Measurements from ENCODE around the gene C6orf52. TPM values are rescaled to one million over a fixed set of nuclear protein-coding genes. Genes with fewer than 3 reads are reported as not detected.

The C6orf52 gene
- total and polyA plus RNA-seq, 7 experiments from 2014 or later = 1.1 to 1.9 (median 1.2) TPM; not detected in 3

DNA sequence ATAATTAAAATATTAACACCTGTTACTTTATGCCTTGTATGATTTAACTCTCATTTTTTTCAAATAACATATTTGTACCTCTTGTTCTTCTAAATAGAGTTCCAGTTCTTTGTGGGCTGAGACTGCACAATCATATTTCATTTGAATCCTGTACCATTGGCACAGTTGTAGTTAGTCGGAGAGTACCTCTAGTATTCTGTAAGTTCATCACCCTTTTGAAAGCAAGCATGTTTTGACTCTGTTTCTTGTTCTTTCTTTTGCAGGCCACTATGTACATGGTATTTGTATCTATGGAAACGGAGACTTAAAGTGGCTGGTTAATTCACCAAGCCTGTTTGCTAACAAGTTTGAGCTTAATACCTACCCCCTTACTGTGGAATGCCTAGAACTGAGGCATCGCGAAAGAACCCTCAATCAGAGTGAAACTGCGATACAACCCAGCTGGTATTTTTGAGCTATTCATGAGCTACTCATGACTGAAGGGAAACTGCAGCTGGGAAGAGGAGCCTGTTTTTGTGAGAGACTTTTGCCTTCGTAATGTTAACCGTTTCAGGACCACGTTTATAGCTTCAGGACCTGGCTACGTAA lies 68.2 kb downstream of the C6orf52 start:
- ATAC-seq (no peak), DNase-seq (no peak)
- Mint-ChIP-seq H3K9me3 (peaks cover 0 to 5% (median 2%) of the 10 kb centered on the region in 11 donors), H3K27me3 (no peaks in the 10 kb centered on the region), H3K36me3 (peaks cover 9 to 57% (median 43%) of the 10 kb centered on the region in 5 donors), H3K4me3 (no peak overlapping the region), H3K27ac (no peak overlapping the region), H3K4me1 (peaks cover 0 to 3% (median 0%) of the 10 kb centered on the region in 7 donors)
- Histone ChIP-seq H3K27me3 (ENCODE audit: control insufficient read depth in 2 of 2, insufficient read depth in 2 of 2, low read length in 2 of 2) (no peaks in the 10 kb centered on the region), H3K36me3 (ENCODE audit: control insufficient read depth in 2 of 3, insufficient read depth in 3 of 3, low read length in 3 of 3) (peaks cover 0 to 12% (median 0%) of the 10 kb centered on the region in 3 experiments), H3K4me3 (ENCODE audit: low read length) (no peak overlapping the region), H3K9me3 (ENCODE audit: control insufficient read depth in 2 of 3, low read length in 3 of 3) (no peaks in the 10 kb centered on the region), H3K27ac (ENCODE audit: low read depth, low read length) (no peak overlapping the region), H3K4me1 (ENCODE audit: control insufficient read depth in 2 of 2, insufficient read depth in 2 of 2, low read length in 2 of 2) (no peaks in the 10 kb centered on the region)
- ChIA-PET POLR2A (no interaction called here), CTCF (no interaction called here)
- intact Hi-C loops (cut with micrococcal nuclease) = no loop called here

DNA sequence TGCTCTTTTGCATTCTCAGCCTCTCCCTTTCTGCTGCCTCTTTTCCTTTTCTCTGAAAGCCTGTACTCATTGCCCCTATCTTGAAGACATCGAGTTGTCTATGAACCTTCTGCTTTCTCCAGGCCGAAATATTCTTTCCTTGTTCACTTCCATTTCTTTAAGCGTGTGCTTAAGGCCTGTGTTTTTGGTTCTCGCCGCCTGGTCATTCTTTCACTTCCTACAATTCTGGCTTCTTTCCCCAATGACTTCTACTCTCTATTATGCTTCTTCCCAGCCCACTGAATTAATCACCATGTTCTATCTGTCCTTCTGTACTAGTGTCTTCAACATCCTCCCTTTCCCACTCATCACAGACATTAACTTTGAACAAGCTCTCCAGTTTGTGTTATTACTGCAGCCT lies 69.6 kb downstream of the C6orf52 start:
- H3K4me3 ChIP-seq (ENCODE audit: low read length) = no peak overlapping the region
- no peak overlapping the region for H3K27ac ChIP-seq (ENCODE audit: low read depth, low read length)
- peaks cover 0 to 12% (median 0%) of the 10 kb centered on the region in 3 experiments for H3K36me3 ChIP-seq (ENCODE audit: control insufficient read depth in 2 of 3, insufficient read depth in 3 of 3, low read length in 3 of 3)
- intact Hi-C loops (cut with micrococcal nuclease) = no loop called here
- CTCF ChIA-PET = no interaction called here
- H3K9me3 ChIP-seq (ENCODE audit: control insufficient read depth in 2 of 3, low read length in 3 of 3) = no peaks in the 10 kb centered on the region
- H3K4me1 ChIP-seq (ENCODE audit: control insufficient read depth in 2 of 2, insufficient read depth in 2 of 2, low read length in 2 of 2) = no peaks in the 10 kb centered on the region
- DNase-seq (no peak), ATAC-seq (no peak)
- Mint-ChIP-seq H3K4me1 (peaks cover 0 to 3% (median 0%) of the 10 kb centered on the region in 7 donors), H3K27me3 (no peaks in the 10 kb centered on the region), H3K9me3 (peaks cover 0 to 5% (median 2%) of the 10 kb centered on the region in 11 donors), H3K27ac (no peak overlapping the region), H3K4me3 (no peak overlapping the region), H3K36me3 (peaks cover 12 to 60% (median 49%) of the 10 kb centered on the region in 5 donors)
- POLR2A ChIA-PET = no interaction called here
- H3K27me3 ChIP-seq (ENCODE audit: control insufficient read depth in 2 of 2, insufficient read depth in 2 of 2, low read length in 2 of 2) = no peaks in the 10 kb centered on the region

DNA sequence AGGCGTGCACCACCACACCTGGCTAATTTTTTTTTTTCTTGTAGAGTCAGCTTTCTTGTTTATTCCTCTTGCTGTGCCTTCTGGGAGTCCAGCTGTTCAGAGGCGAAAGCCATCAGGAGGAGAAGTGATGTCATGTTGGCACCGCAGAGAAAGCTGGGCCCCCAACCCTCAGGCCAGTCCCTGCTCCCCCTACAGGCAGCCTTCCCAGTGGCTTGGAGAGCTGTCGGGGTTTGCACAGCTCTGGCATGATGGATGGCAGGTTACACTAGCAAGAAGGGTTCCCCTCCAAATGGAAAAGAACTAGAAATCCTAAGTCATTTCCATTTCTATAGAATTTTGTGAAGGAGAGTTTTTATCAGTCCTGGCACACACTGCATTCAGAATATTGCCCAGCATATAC lies 72.6 kb downstream of the C6orf52 start:
- no peak for DNase-seq
- ATAC-seq = no peak
- intact Hi-C loops (cut with micrococcal nuclease) = no loop called here
- ChIA-PET CTCF (interaction anchor here (0.5 kb wide), 1 partner anchor 874 kb away, joined by 3 read pairs; no protein-coding TSS in a partner anchor), POLR2A (no interaction called here)
- no peak overlapping the region for H3K4me3 Mint-ChIP-seq
- no peaks in the 10 kb centered on the region for H3K27me3 Mint-ChIP-seq
- H3K27ac ChIP-seq (ENCODE audit: low read depth, low read length) = no peak overlapping the region
- H3K9me3 ChIP-seq (ENCODE audit: control insufficient read depth in 2 of 3, low read length in 3 of 3) = no peaks in the 10 kb centered on the region
- H3K4me3 ChIP-seq (ENCODE audit: low read length) = no peak overlapping the region
- no peaks in the 10 kb centered on the region for H3K4me1 ChIP-seq (ENCODE audit: control insufficient read depth in 2 of 2, insufficient read depth in 2 of 2, low read length in 2 of 2)
- no peak overlapping the region for H3K27ac Mint-ChIP-seq
- peaks cover 12 to 57% (median 45%) of the 10 kb centered on the region in 5 donors for H3K36me3 Mint-ChIP-seq
- H3K4me1 Mint-ChIP-seq = peaks cover 0 to 3% (median 0%) of the 10 kb centered on the region in 7 donors
- H3K9me3 Mint-ChIP-seq = peaks cover 0 to 5% (median 2%) of the 10 kb centered on the region in 11 donors
- no peaks in the 10 kb centered on the region for H3K27me3 ChIP-seq (ENCODE audit: control insufficient read depth in 2 of 2, insufficient read depth in 2 of 2, low read length in 2 of 2)
- H3K36me3 ChIP-seq (ENCODE audit: control insufficient read depth in 2 of 3, insufficient read depth in 3 of 3, low read length in 3 of 3) = peaks cover 0 to 12% (median 0%) of the 10 kb centered on the region in 3 experiments

Other genes with a start within 250 kb of the C6orf52 start
- gene GCNT2, start 173.3 kb downstream of the C6orf52 start, total RNA-seq = 1 to 10 TPM; 3.2 to 8.5 (median 3.8) TPM
- under 1 TPM; 0.45 to 0.91 TPM for gene GCNT2, start 173.3 kb downstream of the C6orf52 start, polyA plus RNA-seq
- 10 to 100 TPM in 1 of 5 experiments, 1 to 10 TPM in 4; 5.2 to 15.2 (median 8.0) TPM for gene PAK1IP1, start 356 bp upstream of the C6orf52 start, total RNA-seq
- 10 to 100 TPM; 16.5 to 22.0 TPM for gene PAK1IP1, start 356 bp upstream of the C6orf52 start, polyA plus RNA-seq
- gene TMEM14C, start 28.5 kb upstream of the C6orf52 start, total RNA-seq = 10 to 100 TPM; 20.2 to 64.3 (median 25.0) TPM
- 100 to 1,000 TPM in 1 of 2 donors, 10 to 100 TPM in 1; 68.0 to 172 TPM for gene TMEM14C, start 28.5 kb upstream of the C6orf52 start, polyA plus RNA-seq
- 10 to 100 TPM; 48.6 to 93.8 (median 75.4) TPM for gene TMEM14B, start 53.2 kb upstream of the C6orf52 start, total RNA-seq
- gene TMEM14B, start 53.2 kb upstream of the C6orf52 start, polyA plus RNA-seq = 100 to 1,000 TPM; 157 to 257 TPM
- gene MAK, start 143.9 kb upstream of the C6orf52 start, total RNA-seq = under 1 TPM in 2 of 5 experiments, not detected in 3; 0.34 to 0.42 TPM
- gene MAK, start 143.9 kb upstream of the C6orf52 start, polyA plus RNA-seq = under 1 TPM in 1 of 2 donors, not detected in 1; 0.07 TPM
- not detected for gene GCM2, start 187.4 kb upstream of the C6orf52 start, total RNA-seq
- not detected for gene GCM2, start 187.4 kb upstream of the C6orf52 start, polyA plus RNA-seq
- under 1 TPM in 2 of 5 experiments, not detected in 3; 0.20 to 0.40 TPM for gene SYCP2L, start 192.4 kb upstream of the C6orf52 start, total RNA-seq
- gene SYCP2L, start 192.4 kb upstream of the C6orf52 start, polyA plus RNA-seq = not detected

Measured in naive thymus-derived CD4-positive, alpha-beta T cell (primary cell).